HUDEP-2 (cell line): ENCODE measurements around the gene LEMD3.
"Not testable (repeated sequence)": the region's sequence is repeated elsewhere in the genome, so short reads cannot be mapped to it uniquely, and the experiment has no call there.

ENCODE experiments used
- DNase-seq, 76 experiments: peaks; one replicate each; lab custom pipeline; 2025; ENCODE audit not compliant: unreplicated experiment in 76 of 76; lab: John Stamatoyannopoulos, UW

Gene LEMD3

GRCh38 chr12:65276916-65277530 is 107.6 kb downstream of the LEMD3 start:
- no peak for DNase-seq

DNA sequence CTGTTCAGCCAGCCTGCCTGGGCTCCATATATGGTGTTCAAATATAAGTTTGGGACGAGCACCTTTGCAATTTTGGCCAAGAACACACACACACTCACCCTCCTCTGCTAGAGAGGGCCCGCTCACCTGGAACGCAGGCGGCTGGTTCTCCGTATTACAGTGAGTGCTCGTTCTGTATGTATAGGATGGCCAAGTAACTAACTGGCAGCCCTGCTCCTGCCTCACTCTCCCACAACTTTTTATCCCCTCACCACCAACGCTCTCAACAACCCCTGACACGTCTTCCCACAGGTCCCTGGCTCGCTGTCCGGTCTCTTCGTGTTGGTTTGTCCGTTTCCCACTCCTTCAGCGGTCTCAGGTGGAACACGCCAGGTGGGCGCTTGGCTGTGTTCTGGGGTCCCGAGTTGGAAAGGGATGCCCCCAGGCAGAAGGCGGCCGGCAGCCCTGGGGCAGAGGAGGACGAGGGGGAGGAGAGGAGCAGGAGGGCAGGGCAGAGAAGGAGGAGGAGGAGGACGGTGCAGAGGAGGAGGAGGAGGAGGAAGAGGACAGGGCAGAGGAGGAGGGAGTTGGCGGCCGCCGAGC is 108.7 kb downstream of the LEMD3 start:
- no peak for DNase-seq

DNA sequence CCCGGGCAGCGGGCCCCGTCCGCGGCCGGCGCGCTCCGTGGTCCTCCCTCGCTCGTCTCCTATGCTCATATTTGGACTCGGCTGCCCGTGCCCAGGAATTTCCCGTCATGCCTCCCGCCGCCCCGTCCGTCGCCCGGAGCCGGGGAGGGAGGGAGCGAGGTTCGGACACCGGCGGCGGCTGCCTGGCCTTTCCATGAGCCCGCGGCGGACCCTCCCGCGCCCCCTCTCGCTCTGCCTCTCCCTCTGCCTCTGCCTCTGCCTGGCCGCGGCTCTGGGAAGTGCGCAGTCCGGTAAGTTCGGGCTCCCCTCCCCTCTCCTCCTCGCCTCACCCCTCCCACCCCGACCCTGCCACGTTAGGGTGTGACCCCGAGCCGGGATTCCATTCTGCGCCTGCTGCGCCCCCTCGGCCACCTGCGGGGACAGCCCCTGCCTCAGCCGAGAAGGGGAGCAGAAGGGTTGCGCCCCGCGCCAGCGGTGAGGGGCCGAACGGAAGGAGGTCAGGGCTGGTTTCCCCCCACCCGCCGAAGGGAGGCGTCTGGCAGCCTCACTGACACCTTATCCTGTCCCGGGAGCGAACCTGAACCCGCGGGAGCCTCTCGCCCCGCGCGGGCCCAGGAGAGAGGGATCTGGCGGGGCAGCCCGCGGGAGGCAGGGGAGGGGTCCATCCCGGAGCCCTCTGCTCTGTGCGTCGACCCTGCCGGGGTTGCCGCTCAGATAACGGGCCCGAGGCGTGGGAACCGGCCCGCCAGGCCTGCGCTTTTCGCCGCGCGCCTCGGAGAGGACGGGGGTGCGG is 109.4 kb downstream of the LEMD3 start, which contains the start of gene MSRB3:
MSRB3 (plus strand) TSS at position 108 of the 793 bp plus-strand sequence. CDS start 29,897 bp downstream, outside the sequence.
- peak in 3 of 76 experiments; percentile 2 to 8 (median 3) for DNase-seq

- no peak for DNase-seq
Measured at GRCh38 chr12:65279369-65280112, 110.2 kb downstream of the LEMD3 start.

- no peak for DNase-seq
Measured at GRCh38 chr12:65280306-65280705, 110.9 kb downstream of the LEMD3 start.

GRCh38 chr12:65282840-65283239 is 113.5 kb downstream of the LEMD3 start:
- DNase-seq, result no peak

DNA sequence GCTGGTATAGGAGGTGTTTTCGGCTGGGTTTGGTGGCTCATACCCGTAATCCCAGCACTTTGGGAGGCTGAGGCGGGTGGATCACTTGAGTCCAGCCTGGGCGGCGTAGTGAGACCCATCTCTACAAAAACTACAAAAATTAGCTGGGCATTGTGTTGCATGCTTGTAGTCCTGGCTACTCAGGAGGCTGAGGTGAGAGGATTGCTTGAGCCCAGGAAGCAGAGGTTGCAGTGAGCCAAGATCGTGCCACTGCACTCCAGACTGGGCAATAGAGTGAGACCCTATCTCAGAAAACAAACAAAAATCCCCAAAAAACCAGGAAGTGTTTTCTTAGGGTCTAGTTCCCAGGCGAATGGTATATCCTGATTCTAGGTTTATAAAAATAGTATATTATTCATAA is 116.1 kb downstream of the LEMD3 start:
- DNase-seq, result not testable (repeated sequence)

- DNase-seq, result no peak
Measured at GRCh38 chr12:65287426-65287825, 118.0 kb downstream of the LEMD3 start.

- DNase-seq, result no peak
Measured at GRCh38 chr12:65292241-65292640, 122.9 kb downstream of the LEMD3 start.

- DNase-seq, result no peak
Measured at GRCh38 chr12:65293735-65294134, 124.4 kb downstream of the LEMD3 start.

DNA sequence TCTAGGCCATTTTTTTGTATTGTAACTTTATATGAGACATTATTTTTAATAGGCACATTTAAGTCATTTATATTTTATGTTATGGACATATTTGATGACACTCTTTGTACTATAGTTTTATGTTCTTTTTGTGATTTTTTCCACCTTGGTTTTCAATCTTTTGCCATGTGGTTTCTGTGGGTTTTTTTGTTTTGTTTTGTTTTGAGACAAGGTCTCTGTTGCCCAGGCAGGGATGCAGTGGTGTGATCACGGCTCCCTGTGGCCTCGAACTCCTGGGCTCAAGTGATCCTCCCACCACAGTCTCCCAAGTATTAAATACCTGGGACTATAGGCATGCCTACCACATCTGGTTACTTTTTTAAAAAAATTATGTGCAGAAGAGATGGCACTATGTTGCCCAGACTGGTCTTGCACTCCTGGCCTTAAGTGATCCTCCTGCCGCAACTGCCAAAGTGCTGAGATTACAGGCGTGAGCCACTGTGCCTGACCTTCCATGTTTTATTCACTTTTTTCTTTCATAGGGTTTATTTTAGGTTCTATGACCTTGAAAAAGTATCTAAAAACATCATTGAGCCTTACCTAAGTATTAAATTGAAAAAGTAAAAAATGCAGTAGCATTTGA is 125.4 kb downstream of the LEMD3 start:
- no peak for DNase-seq

GRCh38 chr12:65296508-65297265 is 127.3 kb downstream of the LEMD3 start:
- DNase-seq, result no peak
